Type B pancreatic cell (in vitro differentiated cells): Measurements from ENCODE around the gene MOGAT3. TPM values are rescaled to one million over a fixed set of nuclear protein-coding genes. Genes with fewer than 3 reads are reported as not detected.

ENCODE experiments used
- DNase-seq: peaks from one replicate; pipeline ENCODE4 v3.0.0; 2021; ENCODE audit warnings: mixed read lengths; ENCODE audit not compliant: unreplicated experiment; ENCODE audit errors: extremely low spot score
- H3K27ac Mint-ChIP-seq: 2 replicates; pipeline ENCODE4 v1.8.0; 2021; ENCODE audit warnings: mild to moderate bottlenecking, mixed read lengths
- H3K27me3 Mint-ChIP-seq: 2 replicates; pipeline ENCODE4 v1.8.0; 2021; ENCODE audit warnings: mixed read lengths
- H3K36me3 Mint-ChIP-seq: 2 replicates; pipeline ENCODE4 v1.8.0; 2021; ENCODE audit warnings: mixed read lengths
- H3K4me1 Mint-ChIP-seq: one replicate; pipeline ENCODE4 v1.8.0; 2021; ENCODE audit warnings: mixed read lengths; ENCODE audit not compliant: unreplicated experiment
- H3K4me3 Mint-ChIP-seq: 2 replicates; pipeline ENCODE4 v1.8.0; 2021; ENCODE audit warnings: mild to moderate bottlenecking, mixed read lengths
- H3K9me3 Mint-ChIP-seq: 2 replicates; pipeline ENCODE4 v1.8.0; 2021; ENCODE audit warnings: mixed read lengths
- total RNA-seq: library from RNA; stranded (reverse); gene quantifications from 2 replicates; pipeline ENCODE4 v1.2.1, GENCODE V29; 2021; ENCODE audit warnings: low replicate concordance
- TF ChIP-seq, protein P1 (sequence below): fragments of 200-600 bp; sonication (generic); conservative IDR thresholded peaks from 2 replicates; pipeline ENCODE4 v1.5.0; 2021; ENCODE audit warnings: antibody characterized with exemption, mild to moderate bottlenecking

MOGAT3 gene
- total RNA-seq, 1 donor from 2014 or later = 0.94 TPM

- H3K4me1 Mint-ChIP-seq = peaks cover 15% of the 10 kb centered on the region
- H3K9me3 Mint-ChIP-seq = no peaks in the 10 kb centered on the region
- peaks cover 26% of the 10 kb centered on the region for H3K27me3 Mint-ChIP-seq
- H3K36me3 Mint-ChIP-seq = peaks cover 8% of the 10 kb centered on the region
- DNase-seq = no peak
- H3K4me3 Mint-ChIP-seq = peak overlapping the region; percentile 83
- H3K27ac Mint-ChIP-seq = peak overlapping the region; percentile 92
- TF ChIP-seq, protein P1, sequence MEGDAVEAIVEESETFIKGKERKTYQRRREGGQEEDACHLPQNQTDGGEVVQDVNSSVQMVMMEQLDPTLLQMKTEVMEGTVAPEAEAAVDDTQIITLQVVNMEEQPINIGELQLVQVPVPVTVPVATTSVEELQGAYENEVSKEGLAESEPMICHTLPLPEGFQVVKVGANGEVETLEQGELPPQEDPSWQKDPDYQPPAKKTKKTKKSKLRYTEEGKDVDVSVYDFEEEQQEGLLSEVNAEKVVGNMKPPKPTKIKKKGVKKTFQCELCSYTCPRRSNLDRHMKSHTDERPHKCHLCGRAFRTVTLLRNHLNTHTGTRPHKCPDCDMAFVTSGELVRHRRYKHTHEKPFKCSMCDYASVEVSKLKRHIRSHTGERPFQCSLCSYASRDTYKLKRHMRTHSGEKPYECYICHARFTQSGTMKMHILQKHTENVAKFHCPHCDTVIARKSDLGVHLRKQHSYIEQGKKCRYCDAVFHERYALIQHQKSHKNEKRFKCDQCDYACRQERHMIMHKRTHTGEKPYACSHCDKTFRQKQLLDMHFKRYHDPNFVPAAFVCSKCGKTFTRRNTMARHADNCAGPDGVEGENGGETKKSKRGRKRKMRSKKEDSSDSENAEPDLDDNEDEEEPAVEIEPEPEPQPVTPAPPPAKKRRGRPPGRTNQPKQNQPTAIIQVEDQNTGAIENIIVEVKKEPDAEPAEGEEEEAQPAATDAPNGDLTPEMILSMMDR = no peak
Observed at GRCh38 chr7:101161692-101162471, 39.0 kb downstream of the MOGAT3 start.

DNA sequence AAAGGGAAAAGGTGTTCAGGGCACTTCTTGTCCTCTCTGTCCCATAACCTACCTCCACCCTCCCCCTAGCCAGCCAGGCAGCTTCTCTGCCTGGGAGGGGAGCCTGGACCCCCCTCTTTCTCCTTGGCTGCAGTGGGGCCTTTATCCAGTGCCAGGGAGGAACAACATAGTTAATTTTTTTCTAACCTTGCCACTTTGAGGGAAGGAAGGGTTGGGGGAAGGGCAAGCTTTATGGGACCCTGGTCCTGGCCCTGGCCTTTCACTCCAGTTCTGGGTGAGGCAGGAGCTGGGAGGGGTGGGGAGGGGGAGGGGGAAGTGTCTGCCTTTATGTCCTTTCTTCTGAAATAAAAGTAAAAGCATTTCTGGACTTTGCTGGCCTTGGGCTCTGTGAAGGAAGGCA is 39.9 kb downstream of the MOGAT3 start:
- peaks cover 19% of the 10 kb centered on the region for H3K27me3 Mint-ChIP-seq
- no peaks in the 10 kb centered on the region for H3K9me3 Mint-ChIP-seq
- TF ChIP-seq, protein P1 = no peak
- H3K27ac Mint-ChIP-seq = peak overlapping the region; percentile 92
- peaks cover 11% of the 10 kb centered on the region for H3K4me1 Mint-ChIP-seq
- H3K4me3 Mint-ChIP-seq = peak overlapping the region; percentile 71
- no peak for DNase-seq
- H3K36me3 Mint-ChIP-seq = peaks cover 10% of the 10 kb centered on the region

DNA sequence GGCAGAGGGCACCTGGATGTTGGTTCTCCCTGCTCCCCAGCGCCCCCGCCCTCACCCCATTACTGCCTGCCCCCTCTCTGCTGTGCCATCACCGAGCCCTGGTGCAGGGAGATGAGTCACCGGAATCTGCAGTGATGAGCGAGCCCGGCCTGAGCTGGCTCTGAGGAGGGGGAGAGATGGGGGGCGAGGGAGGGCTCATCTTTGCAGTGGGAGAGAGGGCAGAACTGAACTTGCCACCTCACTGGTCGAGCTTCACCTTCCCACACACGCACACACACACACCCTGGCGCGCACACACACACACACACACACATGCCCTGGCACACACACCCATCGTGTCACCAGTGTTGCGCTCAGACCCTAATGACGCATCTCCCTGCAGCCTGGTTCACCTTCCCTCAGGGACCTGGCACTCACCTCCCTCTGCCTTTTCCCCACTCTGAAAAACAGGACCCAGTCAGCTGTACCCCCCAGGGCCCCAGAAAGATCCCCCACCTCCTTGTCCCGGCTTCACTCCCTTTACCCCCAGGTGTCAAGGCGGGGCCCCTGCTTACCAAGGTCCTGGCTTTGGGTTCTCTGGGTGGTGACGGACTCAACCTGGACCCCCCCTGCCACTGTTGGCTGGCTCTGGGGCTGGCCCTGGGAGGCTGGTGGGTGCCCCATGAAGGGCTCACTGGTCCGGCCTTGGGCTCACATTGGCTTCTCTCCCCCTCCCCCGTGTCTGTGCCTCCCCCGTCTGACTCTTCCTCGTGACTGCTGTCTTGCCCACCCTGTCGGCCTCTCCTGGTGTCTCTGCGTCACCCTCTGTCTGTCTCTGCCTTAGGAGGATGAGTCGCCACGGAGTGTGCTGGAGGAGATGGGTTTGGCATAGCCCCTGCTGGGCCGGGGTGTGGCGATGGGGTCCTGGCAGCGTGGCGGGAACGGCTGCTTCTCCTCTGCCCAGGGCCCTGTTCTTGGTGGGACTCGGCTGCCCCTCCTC is 40.9 kb downstream of the MOGAT3 start:
- peaks cover 10% of the 10 kb centered on the region for H3K36me3 Mint-ChIP-seq
- H3K27me3 Mint-ChIP-seq = peaks cover 10% of the 10 kb centered on the region
- no peak for DNase-seq
- no peak overlapping the region for H3K27ac Mint-ChIP-seq
- no peak overlapping the region for H3K4me3 Mint-ChIP-seq
- no peaks in the 10 kb centered on the region for H3K9me3 Mint-ChIP-seq
- TF ChIP-seq, protein P1 = no peak
- H3K4me1 Mint-ChIP-seq = peaks cover 13% of the 10 kb centered on the region

- Mint-ChIP-seq H3K4me3 (peak overlapping the region; percentile 81), H3K9me3 (no peaks in the 10 kb centered on the region), H3K27me3 (peaks cover 3% of the 10 kb centered on the region), H3K36me3 (peaks cover 10% of the 10 kb centered on the region), H3K4me1 (peaks cover 17% of the 10 kb centered on the region), H3K27ac (peak overlapping the region; percentile 88)
- TF ChIP-seq, protein P1 = no peak
- no peak for DNase-seq
Observed at GRCh38 chr7:101156866-101157589, 43.8 kb downstream of the MOGAT3 start.

GRCh38 chr7:101156277-101156676 is 44.6 kb downstream of the MOGAT3 start:
- H3K36me3 Mint-ChIP-seq = peaks cover 10% of the 10 kb centered on the region
- DNase-seq = no peak
- TF ChIP-seq, protein P1 = peak; percentile 44
- H3K4me3 Mint-ChIP-seq = peak overlapping the region; percentile 81
- peaks cover 13% of the 10 kb centered on the region for H3K4me1 Mint-ChIP-seq
- no peaks in the 10 kb centered on the region for H3K9me3 Mint-ChIP-seq
- peak overlapping the region; percentile 88 for H3K27ac Mint-ChIP-seq
- peaks cover 3% of the 10 kb centered on the region for H3K27me3 Mint-ChIP-seq
